Neural cell (in vitro differentiated cells): Measurements from ENCODE around the gene C2CD2. TPM values are rescaled to one million over a fixed set of nuclear protein-coding genes. Genes with fewer than 3 reads are reported as not detected.

Experiments
- H2AFZ ChIP-seq: fragments of 200-600, 300-800 bp; sonication (generic), shearing (Covaris generic); 2 replicates; pipeline ENCODE4 v1.6.0; 2014; ENCODE audit warnings: low read depth, mild to moderate bottlenecking, antibody characterized with exemption, low read length, moderate library complexity
- H3F3A ChIP-seq: fragments of 200-600 bp; shearing (Covaris generic); 2 replicates; pipeline ENCODE4 v1.6.1; 2016; ENCODE audit warnings: mild to moderate bottlenecking, moderate library complexity, mixed read lengths, antibody characterized with exemption, low read length; ENCODE audit not compliant: insufficient read depth, poor library complexity, severe bottlenecking
- H3K27ac ChIP-seq: fragments of 200-600, 300-800 bp; sonication (generic), shearing (Covaris generic); 2 replicates; pipeline ENCODE4 v1.5.1; 2014; ENCODE audit warnings: mild to moderate bottlenecking, low read length, moderate library complexity
- H3K27me3 ChIP-seq: fragments of 300-800, 200-600 bp; sonication (generic), shearing (Covaris generic); 2 replicates; pipeline ENCODE4 v1.6.0; 2014; ENCODE audit warnings: mild to moderate bottlenecking, low read depth, low read length, moderate library complexity; ENCODE audit not compliant: insufficient read depth
- H3K36me3 ChIP-seq: fragments of 300-800, 200-600 bp; sonication (generic), shearing (Covaris generic); 2 replicates; pipeline ENCODE4 v1.5.1; 2014; ENCODE audit warnings: mild to moderate bottlenecking, antibody characterized with exemption, low read length, moderate library complexity; ENCODE audit not compliant: insufficient read depth
- H3K4me2 ChIP-seq: fragments of 300-800, 200-600 bp; sonication (generic), shearing (Covaris generic); 2 replicates; pipeline ENCODE4 v1.6.0; 2014; ENCODE audit warnings: mild to moderate bottlenecking, low read length
- H3K4me3 ChIP-seq: fragments of 300-800, 200-600 bp; sonication (generic), shearing (Covaris generic); 2 replicates; pipeline ENCODE4 v1.5.1; 2014; ENCODE audit warnings: mild to moderate bottlenecking, low read length, moderate library complexity
- H3K79me2 ChIP-seq: fragments of 200-600 bp; shearing (Covaris generic); replicated peaks from 2 replicates; pipeline ENCODE4 v1.6.0; 2014; ENCODE audit warnings: mild to moderate bottlenecking, low read length, moderate library complexity; ENCODE audit not compliant: insufficient read depth
- H3K9ac ChIP-seq: fragments of 300-800, 200-600 bp; sonication (generic), shearing (Covaris generic); 2 replicates; pipeline ENCODE4 v1.6.1; 2016; ENCODE audit warnings: mild to moderate bottlenecking, low read length, mixed read lengths
- H3K9me2 ChIP-seq: fragments of 200-600 bp; shearing (Covaris generic); 2 replicates; pipeline ENCODE4 v1.6.1; 2016; ENCODE audit warnings: mild to moderate bottlenecking, low read length, mixed read lengths; ENCODE audit not compliant: insufficient read depth
- H3K9me3 ChIP-seq: fragments of 200-600, 300-800 bp; sonication (generic), shearing (Covaris generic); 2 replicates; pipeline ENCODE4 v1.6.1; 2016; ENCODE audit warnings: mild to moderate bottlenecking, mixed run types, low read length, moderate library complexity, mixed read lengths
- H4K20me1 ChIP-seq: fragments of 200-600 bp; shearing (Covaris generic); 2 replicates; pipeline ENCODE4 v1.6.1; 2016; ENCODE audit warnings: mild to moderate bottlenecking, mixed run types; ENCODE audit not compliant: insufficient read depth
- EP300 ChIP-seq: fragments of 450-650 bp; conservative IDR thresholded peaks from 2 replicates; pipeline ENCODE4 v1.6.1; 2014; ENCODE audit warnings: antibody characterized with exemption, mild to moderate bottlenecking, moderate library complexity; ENCODE audit not compliant: poor library complexity, severe bottlenecking
- EZH2 ChIP-seq: fragments of 200-600, 300-800 bp; shearing (Covaris generic), sonication (generic); IDR thresholded peaks from 2 replicates; pipeline ENCODE4 v1.6.1; 2014; ENCODE audit warnings: antibody characterized with exemption, low read length, borderline replicate concordance, mild to moderate bottlenecking; ENCODE audit not compliant: insufficient read depth, poor library complexity, severe bottlenecking
- MXI1 ChIP-seq: fragments of 450-650 bp; conservative IDR thresholded peaks from 2 replicates; pipeline ENCODE4 v1.6.1; 2014; ENCODE audit warnings: antibody characterized with exemption, mild to moderate bottlenecking; ENCODE audit not compliant: poor library complexity, severe bottlenecking
- POLR2AphosphoS5 ChIP-seq: IDR thresholded peaks from 2 replicates; pipeline ENCODE4 v1.6.1; 2012
- RAD21 ChIP-seq: fragments of 450-650 bp; conservative IDR thresholded peaks from 2 replicates; pipeline ENCODE4 v1.6.1; 2014; ENCODE audit warnings: antibody characterized with exemption, mild to moderate bottlenecking, moderate library complexity
- SMC3 ChIP-seq: fragments of 450-650 bp; conservative IDR thresholded peaks from 2 replicates; pipeline ENCODE4 v1.6.1; 2014; ENCODE audit warnings: antibody characterized with exemption, mild to moderate bottlenecking, moderate library complexity; ENCODE audit not compliant: poor library complexity
- TAF1 ChIP-seq: IDR thresholded peaks from 2 replicates; pipeline ENCODE4 v1.6.1; 2012; ENCODE audit warnings: low read depth
- polyA plus RNA-seq: library from polyadenylated mRNA; depleted of rRNA; stranded (reverse); fragments of >200 nt; gene quantifications from 2 replicates; pipeline ENCODE4 v1.2.3, GENCODE V29; 2014
- TF ChIP-seq, protein P1 (sequence below): fragments of 450-650 bp; IDR thresholded peaks from 2 replicates; pipeline ENCODE4 v1.5.1; 2014; ENCODE audit warnings: antibody characterized with exemption, mild to moderate bottlenecking, moderate library complexity; ENCODE audit not compliant: poor library complexity, severe bottlenecking
- TF ChIP-seq, protein P2 (sequence below): IDR thresholded peaks from 2 replicates; pipeline ENCODE4 v1.6.1; 2012; ENCODE audit warnings: borderline replicate concordance

Gene C2CD2
- polyA plus RNA-seq, 1 donor from 2014 or later, result 0.88 TPM

DNA sequence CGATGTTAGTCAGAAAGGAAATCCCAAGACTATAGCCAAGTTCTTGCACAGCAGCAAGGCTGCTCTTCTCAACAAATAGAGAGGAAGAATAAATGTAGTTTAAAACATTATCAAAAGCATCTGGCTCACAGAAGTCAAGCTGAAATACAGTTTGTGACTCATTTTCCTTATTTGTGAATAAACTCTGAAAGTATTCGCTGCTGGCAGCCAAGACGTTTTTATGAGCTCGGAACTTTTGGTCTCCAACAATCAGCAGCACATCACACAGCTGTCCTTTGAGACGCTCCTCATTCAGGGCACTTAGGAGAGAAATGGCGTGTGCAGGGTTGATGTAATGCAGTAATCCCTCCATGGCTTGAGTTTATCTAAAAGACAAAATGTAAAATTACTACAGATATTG is 39.9 kb upstream of the C2CD2 start:
- H3K9ac ChIP-seq, result no peak overlapping the region
- TF ChIP-seq, protein P1, sequence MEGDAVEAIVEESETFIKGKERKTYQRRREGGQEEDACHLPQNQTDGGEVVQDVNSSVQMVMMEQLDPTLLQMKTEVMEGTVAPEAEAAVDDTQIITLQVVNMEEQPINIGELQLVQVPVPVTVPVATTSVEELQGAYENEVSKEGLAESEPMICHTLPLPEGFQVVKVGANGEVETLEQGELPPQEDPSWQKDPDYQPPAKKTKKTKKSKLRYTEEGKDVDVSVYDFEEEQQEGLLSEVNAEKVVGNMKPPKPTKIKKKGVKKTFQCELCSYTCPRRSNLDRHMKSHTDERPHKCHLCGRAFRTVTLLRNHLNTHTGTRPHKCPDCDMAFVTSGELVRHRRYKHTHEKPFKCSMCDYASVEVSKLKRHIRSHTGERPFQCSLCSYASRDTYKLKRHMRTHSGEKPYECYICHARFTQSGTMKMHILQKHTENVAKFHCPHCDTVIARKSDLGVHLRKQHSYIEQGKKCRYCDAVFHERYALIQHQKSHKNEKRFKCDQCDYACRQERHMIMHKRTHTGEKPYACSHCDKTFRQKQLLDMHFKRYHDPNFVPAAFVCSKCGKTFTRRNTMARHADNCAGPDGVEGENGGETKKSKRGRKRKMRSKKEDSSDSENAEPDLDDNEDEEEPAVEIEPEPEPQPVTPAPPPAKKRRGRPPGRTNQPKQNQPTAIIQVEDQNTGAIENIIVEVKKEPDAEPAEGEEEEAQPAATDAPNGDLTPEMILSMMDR, result no peak
- TF ChIP-seq, protein P2, sequence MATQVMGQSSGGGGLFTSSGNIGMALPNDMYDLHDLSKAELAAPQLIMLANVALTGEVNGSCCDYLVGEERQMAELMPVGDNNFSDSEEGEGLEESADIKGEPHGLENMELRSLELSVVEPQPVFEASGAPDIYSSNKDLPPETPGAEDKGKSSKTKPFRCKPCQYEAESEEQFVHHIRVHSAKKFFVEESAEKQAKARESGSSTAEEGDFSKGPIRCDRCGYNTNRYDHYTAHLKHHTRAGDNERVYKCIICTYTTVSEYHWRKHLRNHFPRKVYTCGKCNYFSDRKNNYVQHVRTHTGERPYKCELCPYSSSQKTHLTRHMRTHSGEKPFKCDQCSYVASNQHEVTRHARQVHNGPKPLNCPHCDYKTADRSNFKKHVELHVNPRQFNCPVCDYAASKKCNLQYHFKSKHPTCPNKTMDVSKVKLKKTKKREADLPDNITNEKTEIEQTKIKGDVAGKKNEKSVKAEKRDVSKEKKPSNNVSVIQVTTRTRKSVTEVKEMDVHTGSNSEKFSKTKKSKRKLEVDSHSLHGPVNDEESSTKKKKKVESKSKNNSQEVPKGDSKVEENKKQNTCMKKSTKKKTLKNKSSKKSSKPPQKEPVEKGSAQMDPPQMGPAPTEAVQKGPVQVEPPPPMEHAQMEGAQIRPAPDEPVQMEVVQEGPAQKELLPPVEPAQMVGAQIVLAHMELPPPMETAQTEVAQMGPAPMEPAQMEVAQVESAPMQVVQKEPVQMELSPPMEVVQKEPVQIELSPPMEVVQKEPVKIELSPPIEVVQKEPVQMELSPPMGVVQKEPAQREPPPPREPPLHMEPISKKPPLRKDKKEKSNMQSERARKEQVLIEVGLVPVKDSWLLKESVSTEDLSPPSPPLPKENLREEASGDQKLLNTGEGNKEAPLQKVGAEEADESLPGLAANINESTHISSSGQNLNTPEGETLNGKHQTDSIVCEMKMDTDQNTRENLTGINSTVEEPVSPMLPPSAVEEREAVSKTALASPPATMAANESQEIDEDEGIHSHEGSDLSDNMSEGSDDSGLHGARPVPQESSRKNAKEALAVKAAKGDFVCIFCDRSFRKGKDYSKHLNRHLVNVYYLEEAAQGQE, result no peak
- TF ChIP-seq RAD21 (no peak), SMC3 (no peak), POLR2AphosphoS5 (no peak), MXI1 (no peak), EP300 (no peak), EZH2 (no peak), TAF1 (no peak)
- H3K36me3 ChIP-seq, result peaks cover 3% of the 10 kb centered on the region

DNA sequence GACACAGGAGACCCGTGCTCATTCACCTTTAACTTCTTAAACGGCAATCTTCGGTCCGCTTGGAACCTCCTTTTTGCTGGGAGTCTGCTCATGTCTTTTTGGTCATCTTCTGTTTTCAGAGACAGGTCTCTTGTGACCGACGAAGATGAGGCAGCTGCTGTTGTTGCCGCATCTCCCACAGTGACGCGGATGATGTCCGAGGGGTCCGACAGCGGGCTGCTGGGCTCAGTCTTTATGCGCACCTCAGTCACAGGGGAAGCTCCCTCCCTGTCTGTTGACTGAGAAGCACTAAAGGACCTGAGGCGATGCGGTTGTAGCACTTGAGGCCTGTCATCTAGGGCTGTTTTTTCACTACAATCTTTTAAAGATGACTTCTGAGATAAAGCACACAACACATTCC is 38.8 kb upstream of the C2CD2 start:
- no peak for TF ChIP-seq POLR2AphosphoS5
- TF ChIP-seq, protein P1, result no peak
- TF ChIP-seq, protein P2, result no peak
- no peak for TF ChIP-seq TAF1
- TF ChIP-seq RAD21, result no peak
- TF ChIP-seq EP300, result no peak
- no peak for TF ChIP-seq MXI1
- TF ChIP-seq SMC3, result no peak
- TF ChIP-seq EZH2, result no peak
- Histone ChIP-seq H3K9me2 (no peaks in the 10 kb centered on the region), H3K27ac (no peak overlapping the region), H3K9me3 (peaks cover 5% of the 10 kb centered on the region), H3K4me3 (no peak overlapping the region), H3F3A (no peaks in the 10 kb centered on the region), H3K9ac (no peak overlapping the region), H3K4me2 (no peak overlapping the region), H2AFZ (no peak overlapping the region), H3K36me3 (peaks cover 3% of the 10 kb centered on the region), H3K27me3 (no peaks in the 10 kb centered on the region), H3K79me2 (no peaks in the 10 kb centered on the region), H4K20me1 (no peaks in the 10 kb centered on the region)

More for the DNA sequence above, 39.9 kb upstream of the C2CD2 start:
- peaks cover 5% of the 10 kb centered on the region for H3K9me3 ChIP-seq
- H4K20me1 ChIP-seq, result no peaks in the 10 kb centered on the region
- H2AFZ ChIP-seq, result no peak overlapping the region
- H3K27me3 ChIP-seq, result no peaks in the 10 kb centered on the region
- H3K27ac ChIP-seq, result no peak overlapping the region
- no peak overlapping the region for H3K4me3 ChIP-seq
- H3F3A ChIP-seq, result no peaks in the 10 kb centered on the region
- H3K4me2 ChIP-seq, result no peak overlapping the region
- no peaks in the 10 kb centered on the region for H3K9me2 ChIP-seq
- H3K79me2 ChIP-seq, result no peaks in the 10 kb centered on the region
